ELR (cell line): ENCODE results near the gene PRKAR2B.
A peak's percentile ranks its signal among the peaks of the same experiment; 100 is the strongest.

Experiments
- DNase-seq: peaks from one replicate; pipeline ENCODE4 v3.0.0-alpha.2; 2015; ENCODE audit warnings: low read depth

Gene PRKAR2B

GRCh38 chr7:107160389-107160788 is 115.9 kb downstream of the PRKAR2B start:
- no peak for DNase-seq

- no peak for DNase-seq
Observed at GRCh38 chr7:107161415-107161814, 116.9 kb downstream of the PRKAR2B start.

GRCh38 chr7:107162475-107162874 is 118.0 kb downstream of the PRKAR2B start:
- DNase-seq: no peak

GRCh38 chr7:107164092-107164491 is 119.6 kb downstream of the PRKAR2B start:
- peak; percentile 46 for DNase-seq

- no peak for DNase-seq
Observed at GRCh38 chr7:107165341-107165740, 120.8 kb downstream of the PRKAR2B start.

GRCh38 chr7:107166736-107167426 is 122.4 kb downstream of the PRKAR2B start:
- DNase-seq: peak; percentile 25

GRCh38 chr7:107167483-107168232 is 123.2 kb downstream of the PRKAR2B start:
- peak; percentile 91 for DNase-seq

- peak; percentile 99 for DNase-seq
Observed at GRCh38 chr7:107168233-107169119, 124.0 kb downstream of the PRKAR2B start, which contains the start of gene HBP1. Gene HBP1, plus strand, starts transcription at chr7:107169003. Its CDS starts 10,891 bp downstream, at chr7:107179894.

- DNase-seq: peak; percentile 95
Observed at GRCh38 chr7:107169120-107170050, 124.9 kb downstream of the PRKAR2B start.

GRCh38 chr7:107170051-107170915 is 125.8 kb downstream of the PRKAR2B start:
- no peak for DNase-seq

GRCh38 chr7:107171496-107171895 is 127.0 kb downstream of the PRKAR2B start:
- no peak for DNase-seq

GRCh38 chr7:107172276-107173032 is 127.9 kb downstream of the PRKAR2B start:
- no peak for DNase-seq

GRCh38 chr7:107173191-107173590 is 128.7 kb downstream of the PRKAR2B start:
- DNase-seq: no peak

GRCh38 chr7:107173691-107174406 is 129.3 kb downstream of the PRKAR2B start:
- no peak for DNase-seq

GRCh38 chr7:107179326-107180164 is 135.0 kb downstream of the PRKAR2B start:
- peak; percentile 57 for DNase-seq

GRCh38 chr7:107180378-107180777 is 135.9 kb downstream of the PRKAR2B start:
- peak; percentile 70 for DNase-seq

GRCh38 chr7:107181172-107181571 is 136.7 kb downstream of the PRKAR2B start:
- DNase-seq: no peak

GRCh38 chr7:107185716-107186115 is 141.2 kb downstream of the PRKAR2B start:
- no peak for DNase-seq
